NK-92 treated with Interleukin-12 subunit alpha and Interleukin-12 subunit beta, amount 100 ng/mL, for 24 hours (cell line): ENCODE results near the gene EARS2.
A peak's percentile ranks its signal among the peaks of the same experiment; 100 is the strongest.
"Not testable (repeated sequence)": the region's sequence is repeated elsewhere in the genome, so short reads cannot be mapped to it uniquely, and the experiment has no call there.

Source experiments
- DNase-seq: peaks from one replicate; lab custom pipeline; 2025; lab: John Stamatoyannopoulos, UW

The EARS2 gene

DNA sequence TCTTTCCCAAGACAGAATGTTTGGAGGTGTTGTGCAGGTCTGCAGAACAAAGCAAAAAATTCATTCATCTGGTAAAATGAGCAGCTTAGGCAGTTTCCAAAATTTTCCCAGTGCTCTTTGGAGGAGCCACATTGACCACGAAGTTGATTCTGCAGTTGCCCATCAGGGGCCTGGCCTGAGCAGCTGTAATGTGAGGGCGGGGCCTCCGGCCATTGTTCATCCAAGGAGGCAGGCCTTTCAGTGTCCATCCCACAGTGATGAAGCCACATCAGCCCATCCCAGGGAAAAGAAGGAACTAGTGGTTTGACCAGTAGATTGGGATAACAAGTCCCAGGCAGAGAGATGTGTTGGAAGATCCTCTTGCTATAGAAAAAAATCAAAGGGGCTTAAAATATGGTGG is 10.5 kb upstream of the EARS2 start:
- no peak for DNase-seq

DNA sequence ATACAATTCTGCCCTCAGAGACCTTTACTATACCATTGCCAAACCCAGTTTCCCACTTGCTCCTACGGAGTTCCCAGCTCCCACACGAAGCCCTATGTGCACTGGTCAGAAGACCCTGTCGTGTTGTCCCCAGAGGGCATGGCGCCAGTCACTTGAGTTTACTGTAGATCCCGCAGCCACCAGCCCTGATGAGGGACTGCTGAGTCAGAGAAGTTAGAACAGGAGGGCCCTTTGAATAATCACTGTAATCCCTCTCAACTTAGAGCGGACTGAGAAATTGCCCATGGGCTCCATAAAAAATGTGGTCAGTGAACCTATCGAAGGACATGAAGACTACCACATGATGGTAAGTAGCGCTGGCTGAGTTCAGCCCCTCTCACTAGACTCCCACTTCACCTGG is 9.6 kb upstream of the EARS2 start:
- no peak for DNase-seq

DNA sequence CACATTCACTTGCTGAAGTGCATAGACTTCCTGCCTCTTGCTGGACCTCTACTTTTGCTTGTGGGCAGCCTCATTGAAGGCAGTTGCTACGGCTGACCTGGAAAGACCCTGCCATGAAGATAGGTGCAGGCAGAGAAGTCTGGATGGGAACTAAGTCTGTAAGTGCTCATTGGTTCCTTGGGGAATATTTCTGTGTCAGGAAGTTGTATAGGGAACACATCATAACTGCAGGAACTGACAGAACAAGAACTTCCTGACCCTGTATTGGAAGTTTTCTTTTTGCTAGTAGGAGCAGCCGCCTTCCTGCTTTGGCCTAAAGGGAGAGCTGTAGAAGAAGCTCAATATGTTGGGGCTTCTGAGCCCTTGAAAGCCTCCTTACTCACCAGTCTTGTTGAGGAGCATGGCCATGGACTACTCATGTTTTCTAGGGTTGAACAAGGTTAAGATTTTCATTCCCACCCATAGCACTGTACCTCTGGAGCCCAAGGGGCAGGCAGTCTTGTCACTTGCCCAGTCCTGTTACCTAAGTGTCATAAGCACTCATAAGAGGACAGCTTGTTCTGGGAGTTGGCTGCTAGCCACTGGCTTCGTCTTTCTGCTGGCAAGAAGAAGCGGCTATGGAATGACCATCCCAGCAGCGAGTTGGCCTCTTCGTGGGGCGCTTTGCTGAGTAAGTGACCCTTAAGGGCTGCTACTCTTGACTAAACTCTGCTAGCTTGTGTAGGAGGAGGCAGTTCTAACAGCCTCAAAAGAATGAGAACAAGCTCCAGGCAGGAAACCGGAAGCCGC is 7.6 kb upstream of the EARS2 start:
- no peak for DNase-seq

DNA sequence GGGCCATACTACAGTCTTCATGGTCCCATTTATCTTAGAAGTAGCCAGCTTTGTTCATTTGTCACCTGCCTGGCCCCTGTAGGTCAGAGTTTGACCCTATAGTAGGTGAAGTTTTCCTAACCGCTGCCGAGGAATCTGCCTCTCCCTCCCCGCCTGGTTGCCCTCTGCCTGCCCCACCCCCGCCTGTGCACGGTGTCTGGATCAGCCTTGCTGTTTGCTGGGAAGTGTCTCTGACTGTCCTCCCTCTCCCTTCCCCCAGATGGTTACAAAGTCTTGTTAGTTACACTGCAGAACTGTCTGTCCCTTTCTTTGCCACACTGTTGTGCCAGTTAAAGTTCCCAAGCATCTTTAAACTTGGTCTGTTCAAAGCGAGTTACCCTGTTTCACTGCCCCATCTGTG is 6.0 kb upstream of the EARS2 start:
- no peak for DNase-seq

DNA sequence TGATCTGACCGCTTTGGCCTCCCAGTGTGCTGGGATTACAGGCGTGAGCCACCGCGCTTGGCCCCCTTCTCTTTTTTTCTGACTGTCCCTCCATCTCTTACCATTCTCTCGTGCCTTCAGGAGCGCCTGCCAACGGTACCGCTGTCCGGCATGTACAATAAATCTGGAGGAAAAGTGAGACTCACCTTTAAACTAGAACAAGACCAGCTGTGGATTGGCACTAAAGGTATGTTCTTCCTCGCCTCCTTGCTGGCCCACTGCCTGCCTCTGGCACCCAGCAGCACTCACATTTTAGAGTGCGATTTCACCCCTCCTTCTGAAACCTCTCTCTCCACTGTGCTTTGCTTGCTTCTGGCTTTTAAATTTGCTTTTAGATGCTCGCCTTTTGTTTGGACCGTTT is 5.4 kb upstream of the EARS2 start:
- no peak for DNase-seq

DNA sequence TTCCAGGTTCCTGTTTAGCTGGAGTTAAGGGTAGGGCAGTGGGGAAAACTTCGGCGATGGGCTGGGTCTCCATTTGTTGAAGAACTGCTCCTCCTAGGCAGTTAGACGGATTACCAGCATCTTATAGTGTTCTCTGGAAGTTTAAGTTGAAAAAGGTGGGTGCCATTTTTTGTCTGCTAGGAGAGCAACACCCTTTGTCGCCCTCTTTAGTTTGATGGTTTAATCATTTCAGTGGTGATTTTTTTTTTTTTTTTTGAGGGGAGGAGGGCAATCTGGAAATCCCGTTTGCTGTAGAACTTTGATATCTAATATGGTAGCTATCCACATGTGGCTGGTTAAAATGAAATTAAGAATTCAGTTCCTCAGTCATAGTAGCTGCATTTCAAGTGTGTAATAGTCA is 4.4 kb upstream of the EARS2 start:
- no peak for DNase-seq

DNA sequence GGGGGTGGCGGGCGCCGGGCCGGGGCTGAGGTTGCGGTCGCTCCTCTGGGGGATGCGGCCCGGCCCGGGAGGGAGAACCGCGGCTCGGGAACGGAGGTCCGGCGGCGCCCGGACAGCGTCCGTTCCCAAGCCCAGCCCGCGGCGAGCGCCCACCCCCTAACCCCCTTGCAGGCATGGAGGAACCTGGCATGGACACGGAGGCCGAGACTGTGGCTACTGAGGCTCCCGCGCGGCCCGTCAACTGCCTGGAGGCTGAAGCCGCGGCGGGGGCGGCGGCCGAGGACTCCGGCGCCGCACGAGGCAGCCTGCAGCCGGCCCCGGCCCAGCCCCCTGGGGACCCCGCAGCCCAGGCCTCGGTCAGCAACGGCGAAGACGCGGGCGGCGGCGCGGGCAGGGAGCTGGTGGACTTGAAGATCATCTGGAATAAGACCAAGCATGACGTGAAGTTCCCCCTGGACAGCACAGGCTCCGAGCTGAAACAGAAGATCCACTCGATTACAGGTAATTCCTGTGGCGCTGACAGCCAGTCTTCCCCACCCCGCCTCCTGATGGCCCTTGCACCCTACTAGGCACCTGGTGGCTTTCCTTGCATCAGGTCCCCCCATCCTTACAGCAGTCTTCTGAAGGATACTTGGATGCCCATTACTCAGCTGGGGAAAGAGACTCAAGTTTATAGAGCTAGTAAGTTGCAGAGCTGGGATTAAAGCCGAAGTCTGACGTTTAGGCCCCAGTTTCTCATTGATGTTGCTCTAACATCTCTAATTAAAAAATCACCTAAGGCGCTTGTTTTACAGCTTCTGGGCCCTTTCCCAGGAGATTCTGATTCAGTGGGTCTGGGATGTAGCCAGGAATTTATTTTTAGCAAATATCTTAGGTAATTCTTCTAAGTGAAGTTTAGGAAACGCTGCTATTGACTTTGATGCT is 891 bp upstream of the EARS2 start:
- peak; percentile 19 for DNase-seq

DNA sequence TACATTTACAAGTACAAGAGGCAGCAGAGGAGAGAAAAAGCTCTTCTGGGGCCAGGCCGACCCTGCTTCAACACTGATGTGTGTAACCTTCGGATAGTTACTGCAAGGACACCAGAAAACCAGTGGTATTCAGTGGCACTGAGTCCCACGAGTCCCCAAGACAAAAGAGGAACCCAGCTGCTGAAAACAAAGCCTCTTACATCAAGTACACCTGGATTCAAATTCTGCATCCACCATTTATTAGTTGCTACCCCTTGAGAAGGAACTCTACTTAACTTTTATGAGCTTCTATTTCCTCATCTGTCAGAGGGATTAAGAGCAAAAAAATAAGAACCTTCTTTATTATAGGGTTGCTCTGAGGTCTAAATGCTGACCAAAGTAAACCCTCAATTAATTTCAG is 2.6 kb downstream of the EARS2 start:
- DNase-seq, result no peak

DNA sequence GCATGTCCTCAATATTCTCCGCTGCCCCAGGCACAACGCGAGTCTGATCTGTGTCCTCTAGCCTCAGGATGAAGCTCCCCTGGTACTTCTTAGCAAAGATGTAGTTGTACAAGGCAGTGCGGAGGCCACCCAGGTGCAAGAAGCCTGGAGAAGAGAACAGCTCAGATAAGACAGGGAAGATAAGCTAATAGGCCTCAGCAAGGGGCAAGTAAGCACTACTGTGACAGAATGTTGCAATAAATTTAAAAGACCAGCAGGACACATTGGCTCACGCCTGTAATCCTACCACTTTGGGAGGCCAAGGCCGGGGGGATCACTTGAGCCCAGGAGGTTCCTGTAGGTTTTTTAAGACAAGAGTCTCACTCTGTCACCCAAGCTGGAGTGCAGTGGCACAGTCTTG is 5.0 kb downstream of the EARS2 start:
- DNase-seq, result no peak

DNA sequence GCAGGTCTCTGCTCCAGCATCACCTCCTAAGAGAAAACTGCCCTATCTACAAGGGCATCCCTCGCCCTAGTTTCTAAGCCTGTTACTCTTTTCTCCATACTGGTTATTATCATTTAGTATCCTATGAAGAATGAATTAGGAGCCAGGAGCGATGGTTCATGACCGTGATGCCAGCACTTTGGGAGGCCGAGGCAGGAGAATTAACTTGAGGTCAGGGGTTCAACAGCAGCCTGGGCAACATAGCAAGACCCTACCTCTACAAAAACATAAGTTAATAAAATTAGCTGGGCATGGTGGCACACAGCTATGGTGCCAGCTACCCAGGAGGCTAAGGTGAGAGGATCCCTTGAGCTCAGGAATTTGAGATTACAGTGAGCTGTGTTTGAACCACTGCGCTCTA is 7.2 kb downstream of the EARS2 start:
- DNase-seq, result no peak

DNA sequence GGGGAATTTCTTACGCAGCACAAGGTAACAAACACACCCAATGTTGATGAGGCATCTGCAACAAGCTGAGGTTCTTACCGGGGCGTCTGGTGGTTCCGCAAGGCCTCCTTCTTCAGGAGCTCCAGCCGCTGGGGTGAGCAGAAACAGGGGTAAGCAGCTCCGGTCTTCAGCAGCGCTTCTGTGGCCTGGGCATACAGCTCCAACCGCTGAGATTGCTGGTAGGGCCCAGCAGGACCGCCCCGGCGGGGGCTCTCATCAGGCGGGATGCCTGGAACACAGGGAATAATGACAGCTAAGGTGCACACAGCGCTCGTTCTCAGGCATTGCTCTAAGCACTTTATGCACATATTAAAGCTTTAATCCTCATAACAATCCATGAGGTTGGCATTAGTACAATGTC is 12.7 kb downstream of the EARS2 start:
- DNase-seq, result no peak

DNA sequence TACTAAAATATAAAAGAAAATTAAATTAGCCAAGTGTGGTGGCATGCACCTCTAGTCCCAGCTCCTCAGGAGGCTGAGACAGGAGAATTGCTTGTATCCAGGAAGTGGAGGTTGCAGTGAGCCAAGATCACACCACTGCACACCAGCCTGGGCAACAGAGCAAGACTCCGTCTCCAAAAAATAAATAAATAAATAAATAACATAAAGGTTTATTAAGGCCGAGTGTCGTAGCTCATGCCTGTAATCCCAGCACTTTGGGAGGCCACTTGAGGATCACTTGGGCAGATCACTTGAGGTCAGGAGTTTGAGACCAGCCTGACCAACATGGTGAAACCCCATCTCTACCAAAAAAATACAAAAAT is 16.4 kb downstream of the EARS2 start:
- DNase-seq, result not testable (repeated sequence)

DNA sequence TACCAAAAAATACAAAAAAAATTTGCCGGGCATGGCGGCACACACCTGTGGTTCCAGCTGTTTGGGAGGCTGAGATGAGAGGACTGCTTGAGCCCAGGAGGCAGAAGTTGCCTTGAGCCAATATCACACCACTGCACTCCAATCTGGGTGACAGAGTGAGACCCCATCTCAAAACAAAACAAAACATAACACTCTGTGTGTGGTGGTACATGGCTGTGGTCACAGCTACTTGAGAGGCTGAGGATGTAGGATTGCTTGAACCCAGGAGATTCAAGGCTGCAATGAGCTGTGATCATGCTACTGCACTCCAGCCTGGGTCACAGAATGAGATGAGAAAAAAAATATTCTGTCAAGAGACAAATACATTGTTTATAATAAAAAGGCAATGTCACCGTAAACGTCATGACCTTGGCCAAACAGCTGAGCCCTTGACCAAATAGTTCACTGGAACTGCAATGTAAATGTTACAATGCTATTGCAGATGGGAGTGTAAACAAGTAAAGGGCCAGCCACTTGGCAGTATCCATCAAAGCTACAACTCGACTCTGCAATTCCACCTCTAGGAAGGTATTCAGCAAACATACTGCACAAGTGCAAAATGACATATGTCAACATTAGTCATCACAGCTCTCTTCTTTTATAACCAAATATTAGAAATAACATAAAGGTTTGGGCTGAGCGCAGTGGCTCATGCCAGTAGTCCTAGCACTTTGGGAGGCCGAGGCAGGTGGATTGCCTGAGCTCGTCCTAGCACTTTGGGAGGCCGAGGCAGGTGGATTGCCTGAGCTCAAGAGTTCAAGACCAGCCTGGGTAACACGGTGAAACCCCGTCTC is 16.9 kb downstream of the EARS2 start:
- DNase-seq, result no peak

DNA sequence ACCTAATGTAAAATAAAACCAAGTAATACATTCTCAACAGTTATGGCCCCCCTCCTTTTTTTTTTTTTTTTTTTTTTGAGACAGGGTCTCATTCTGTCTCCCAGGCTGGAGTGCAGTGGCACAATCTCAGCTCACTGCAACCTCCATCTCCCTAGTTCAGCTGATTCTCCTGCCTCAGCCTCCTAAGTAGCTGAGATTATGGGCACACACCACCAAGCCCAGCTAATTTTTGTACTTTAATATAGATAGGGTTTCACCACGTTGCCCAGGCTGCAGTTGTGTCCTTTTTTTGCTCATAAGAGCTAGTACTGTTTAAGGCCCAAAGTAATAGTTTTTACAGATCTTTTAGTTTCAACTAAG is 18.3 kb downstream of the EARS2 start:
- DNase-seq, result no peak

DNA sequence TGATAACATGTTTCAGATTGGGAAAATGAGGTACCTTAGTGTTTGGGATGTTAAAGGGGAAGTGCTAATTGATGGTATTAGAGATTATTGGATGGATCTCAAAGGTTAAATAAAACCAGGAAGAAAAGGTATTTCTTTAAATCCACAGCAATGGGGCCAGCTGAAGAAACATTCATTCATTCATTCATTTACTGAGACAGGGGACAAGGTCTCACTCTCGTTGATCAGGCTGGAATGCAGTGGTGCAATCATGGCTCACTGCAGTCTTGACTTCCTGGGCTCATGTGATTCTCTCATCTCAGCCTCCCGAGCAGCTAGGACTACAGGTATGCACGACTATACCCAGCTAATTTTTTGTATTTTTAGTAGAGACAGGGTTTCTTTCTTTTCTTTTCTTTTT is 19.8 kb downstream of the EARS2 start:
- no peak for DNase-seq

DNA sequence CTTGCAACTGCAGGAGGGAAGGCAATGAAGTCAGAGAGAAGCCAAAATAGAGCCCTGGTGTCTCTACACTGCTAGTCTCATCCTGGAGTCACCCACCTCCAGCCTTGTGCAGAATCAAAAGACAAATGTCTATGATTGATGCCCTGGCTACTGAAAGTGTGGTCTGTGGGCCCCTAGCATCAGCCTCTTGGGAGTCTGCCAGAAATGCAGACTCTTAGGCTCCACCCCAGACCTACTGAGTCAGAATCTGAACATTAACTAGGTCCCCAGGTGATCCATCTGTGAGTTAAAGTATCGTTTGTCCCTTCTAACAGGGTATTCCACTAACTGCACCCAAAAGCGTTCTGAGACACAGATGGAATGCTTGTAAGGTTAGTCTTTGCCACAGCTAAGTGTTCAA is 21.2 kb downstream of the EARS2 start:
- DNase-seq, result no peak

DNA sequence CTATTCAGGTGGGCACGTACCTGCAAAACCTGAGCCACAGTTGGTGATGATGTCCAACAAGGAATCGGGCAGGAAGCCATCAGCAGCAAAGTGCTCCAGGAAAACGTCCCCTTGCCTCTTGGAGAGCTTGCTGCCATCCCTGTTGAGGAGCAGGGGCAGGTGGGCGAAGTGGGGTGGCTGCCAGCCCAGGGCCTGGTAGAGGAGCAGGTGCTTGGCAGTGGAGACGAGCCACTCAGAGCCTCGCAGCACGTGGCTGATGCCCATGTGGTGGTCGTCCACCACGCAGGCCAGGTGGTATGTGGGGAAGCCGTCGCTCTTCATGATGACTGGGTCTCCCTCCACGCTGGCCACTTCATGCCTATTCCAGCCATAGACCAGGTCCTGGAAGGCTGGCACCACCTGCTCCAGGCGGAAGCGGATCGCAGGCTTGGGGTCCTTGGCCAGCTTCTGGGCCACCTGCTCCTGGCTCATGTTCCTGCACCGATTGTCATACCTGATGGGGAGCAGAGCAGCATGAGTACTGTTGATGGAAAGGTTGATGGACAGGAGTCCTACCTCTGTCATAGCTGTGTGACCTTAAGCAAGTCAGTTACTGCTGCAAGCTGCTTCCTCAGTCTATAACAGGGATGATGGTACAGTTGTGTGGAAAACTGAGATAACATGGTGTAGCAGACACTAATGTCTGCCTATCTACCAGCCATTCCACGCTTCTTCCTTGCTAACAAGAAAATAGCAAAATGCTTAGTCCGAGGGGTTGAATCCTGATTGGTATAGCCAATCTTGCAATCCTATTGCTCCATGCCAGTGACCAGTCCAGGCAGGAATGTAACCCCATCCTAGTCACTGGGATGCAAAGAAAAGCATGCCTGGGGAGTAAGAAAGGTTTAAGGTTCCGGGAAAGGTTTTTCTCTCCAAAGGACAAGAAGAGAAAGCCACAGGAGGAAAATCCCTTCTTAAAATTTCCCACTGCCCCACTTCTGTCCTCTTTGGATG is 22.0 kb downstream of the EARS2 start:
- no peak for DNase-seq

DNA sequence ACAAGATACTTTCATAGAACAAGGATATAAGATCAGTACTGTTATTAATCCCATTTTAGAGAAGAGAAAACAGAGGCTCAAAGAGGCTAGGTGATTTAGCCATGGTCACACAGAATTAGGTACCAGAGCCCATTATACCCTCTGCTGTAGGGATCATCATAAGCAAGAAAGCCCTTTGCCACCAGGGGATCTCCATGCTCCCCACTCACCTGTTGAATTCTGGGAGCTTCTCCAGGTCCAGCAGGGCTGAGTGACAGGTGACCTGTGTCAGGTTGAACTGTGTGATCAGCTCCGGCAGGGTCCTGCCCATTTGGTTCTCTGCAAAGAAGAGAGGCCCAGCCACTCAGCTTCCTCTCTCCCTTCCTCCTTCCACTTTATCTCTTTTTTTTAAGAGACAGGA is 24.7 kb downstream of the EARS2 start:
- DNase-seq, result no peak

DNA sequence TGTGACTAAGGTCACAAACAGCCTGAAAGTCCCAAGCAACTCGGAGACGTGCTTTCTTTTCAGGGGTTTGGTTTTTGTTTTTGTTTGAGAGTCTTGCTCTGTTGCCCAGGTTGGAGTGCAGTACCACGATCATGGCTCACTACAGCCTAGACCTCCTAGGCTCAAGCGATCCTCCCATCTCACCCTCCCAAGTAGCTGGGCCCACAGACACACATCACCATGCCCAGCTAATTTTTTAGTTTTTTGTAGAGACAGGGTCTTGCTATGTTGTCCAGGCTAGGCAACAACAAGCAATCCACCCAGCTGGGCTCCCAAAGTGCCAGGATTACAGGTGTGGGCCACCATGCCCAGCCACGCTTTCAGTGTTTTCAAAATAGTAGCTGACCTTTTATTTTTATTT is 27.1 kb downstream of the EARS2 start:
- no peak for DNase-seq

DNA sequence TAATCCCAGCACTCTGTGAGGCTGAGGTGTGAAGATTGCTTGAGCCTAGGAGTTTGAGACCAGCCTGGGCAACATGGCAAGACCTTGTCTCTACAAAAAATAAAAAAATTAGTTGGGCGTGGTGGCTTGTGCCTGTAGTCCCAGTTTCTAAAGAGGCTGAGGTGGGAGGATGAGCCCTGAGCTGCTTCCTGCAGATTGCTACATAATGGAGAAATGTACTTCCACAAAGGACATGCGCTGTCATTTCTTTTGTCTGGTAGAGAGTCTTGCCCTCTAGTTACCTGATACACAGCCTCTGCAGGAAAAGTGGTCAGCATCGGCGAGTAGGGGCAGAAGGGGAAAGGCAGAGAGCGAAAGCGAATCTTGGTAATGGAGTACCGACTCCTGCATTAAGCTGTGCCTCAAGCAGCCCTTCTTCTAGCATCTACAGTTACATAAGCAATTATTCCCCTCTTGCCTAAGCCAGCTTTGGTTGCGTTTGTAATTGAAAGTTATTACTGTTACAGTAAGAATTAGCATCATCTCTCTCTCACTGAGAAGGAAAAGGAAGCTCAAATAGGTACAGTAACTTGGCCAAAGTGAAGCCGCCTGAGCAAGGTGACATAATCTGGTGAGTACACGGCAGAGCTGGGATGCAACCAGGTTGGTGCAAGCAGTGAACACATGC is 28.4 kb downstream of the EARS2 start:
- DNase-seq, result no peak
